GM18526 (cell line): ENCODE data around the gene NIPSNAP2.

Source experiments
- POLR2A ChIP-seq: IDR thresholded peaks from 3 replicates; pipeline ENCODE4 v1.6.1; 2011; ENCODE audit not compliant: insufficient read length; ENCODE audit errors: extremely low read depth

NIPSNAP2 gene

DNA sequence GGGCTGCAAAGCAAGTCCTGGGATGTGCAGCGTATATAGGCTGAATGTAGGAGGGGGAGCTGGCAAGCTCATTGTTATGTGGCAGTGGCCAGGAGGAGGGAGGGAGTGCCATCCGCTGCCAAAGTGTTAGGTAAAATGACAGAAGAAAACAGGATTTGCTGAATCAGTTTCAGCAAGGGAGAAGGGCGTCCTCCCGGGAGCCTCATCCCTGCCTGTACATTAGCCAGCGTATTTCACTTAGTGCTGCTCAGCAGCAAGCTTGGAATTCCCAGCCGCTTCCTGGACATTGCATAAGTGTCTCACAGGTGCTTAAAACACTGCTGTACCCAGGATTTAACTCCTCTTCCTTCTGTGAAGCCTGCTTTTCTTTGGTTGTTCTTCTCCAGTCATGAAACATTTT is 2.5 kb downstream of the NIPSNAP2 start:
- no peak for TF ChIP-seq POLR2A

DNA sequence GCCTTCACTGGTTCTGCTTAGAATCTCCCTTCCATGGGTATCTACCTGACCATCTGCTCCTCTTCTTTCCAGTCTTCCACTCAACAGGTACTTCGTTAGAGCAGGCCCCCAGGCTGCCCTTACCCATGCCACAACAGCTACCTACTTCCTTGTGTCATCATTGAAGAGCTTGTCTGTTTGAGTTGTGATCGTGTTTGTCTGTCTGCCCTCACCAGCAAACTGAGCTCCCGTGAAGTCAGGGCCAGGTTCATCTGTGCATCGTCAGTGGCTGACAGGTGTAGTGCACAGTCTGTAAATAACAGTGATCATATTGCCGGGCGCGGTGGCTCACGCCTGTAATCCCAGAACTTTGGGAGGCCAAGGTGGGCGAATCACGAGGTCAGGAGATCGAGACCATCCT is 5.0 kb downstream of the NIPSNAP2 start:
- no peak for TF ChIP-seq POLR2A

DNA sequence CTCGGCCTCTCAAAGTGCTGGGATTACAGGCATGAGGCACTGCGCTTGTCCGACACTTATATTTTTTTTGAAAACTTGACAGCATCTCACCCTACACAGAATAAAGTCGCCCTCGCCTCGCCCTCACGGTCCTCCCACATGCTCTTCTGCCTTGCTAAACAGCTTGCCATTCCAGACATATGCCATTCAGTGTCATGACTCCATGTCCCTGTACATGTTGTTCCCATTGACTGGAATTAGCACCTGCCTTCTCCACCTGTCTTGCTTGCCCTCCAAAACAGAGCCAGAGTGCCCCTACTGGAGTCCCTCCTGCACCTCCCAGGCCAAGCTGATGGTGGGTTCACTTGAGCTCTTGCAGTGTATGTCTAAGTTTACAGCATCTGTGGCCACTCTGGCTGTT is 6.2 kb downstream of the NIPSNAP2 start:
- TF ChIP-seq POLR2A: no peak

DNA sequence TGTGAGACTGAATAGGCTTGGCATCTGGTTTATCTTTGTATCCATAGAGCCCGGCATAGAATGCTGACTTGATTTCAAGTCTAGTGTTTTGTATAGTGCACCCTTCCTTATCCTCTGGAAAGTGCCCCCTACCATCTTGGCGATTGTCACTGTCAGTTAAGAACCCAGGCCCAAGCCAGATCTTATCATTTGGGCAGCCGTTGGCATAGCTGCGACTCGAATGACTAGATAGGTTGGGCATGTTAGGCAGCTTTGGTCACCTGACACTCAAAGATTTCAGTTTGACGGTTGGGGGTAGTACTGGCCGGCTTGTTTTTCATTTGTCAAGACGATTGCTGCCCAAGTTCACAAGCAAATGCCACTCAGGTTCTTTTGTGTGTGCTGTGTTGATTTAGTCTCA is 6.6 kb downstream of the NIPSNAP2 start:
- no peak for TF ChIP-seq POLR2A

DNA sequence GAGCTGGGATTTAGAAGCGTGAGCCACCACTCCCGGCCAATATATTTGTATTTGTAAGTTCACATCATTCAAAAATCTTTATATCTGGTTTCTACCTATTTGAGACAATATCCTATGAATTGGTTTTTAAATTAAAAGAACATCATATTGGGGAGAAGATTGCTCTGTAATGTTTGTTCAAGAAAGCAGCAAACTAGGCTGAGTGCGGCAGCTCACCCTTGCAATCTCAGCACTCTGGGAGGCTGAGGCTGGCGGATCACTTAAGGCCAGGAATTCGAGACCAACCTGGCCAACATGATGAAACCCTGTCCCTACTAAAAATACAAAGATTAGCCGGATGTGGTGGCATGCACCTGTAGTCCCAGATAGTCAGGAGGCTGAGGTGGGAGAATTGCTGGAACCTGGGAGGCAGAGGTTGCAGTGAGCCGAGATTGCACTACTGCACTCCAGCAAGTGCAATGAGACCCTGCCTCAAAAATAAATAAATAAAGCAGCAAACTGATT is 9.4 kb downstream of the NIPSNAP2 start:
- no peak for TF ChIP-seq POLR2A

DNA sequence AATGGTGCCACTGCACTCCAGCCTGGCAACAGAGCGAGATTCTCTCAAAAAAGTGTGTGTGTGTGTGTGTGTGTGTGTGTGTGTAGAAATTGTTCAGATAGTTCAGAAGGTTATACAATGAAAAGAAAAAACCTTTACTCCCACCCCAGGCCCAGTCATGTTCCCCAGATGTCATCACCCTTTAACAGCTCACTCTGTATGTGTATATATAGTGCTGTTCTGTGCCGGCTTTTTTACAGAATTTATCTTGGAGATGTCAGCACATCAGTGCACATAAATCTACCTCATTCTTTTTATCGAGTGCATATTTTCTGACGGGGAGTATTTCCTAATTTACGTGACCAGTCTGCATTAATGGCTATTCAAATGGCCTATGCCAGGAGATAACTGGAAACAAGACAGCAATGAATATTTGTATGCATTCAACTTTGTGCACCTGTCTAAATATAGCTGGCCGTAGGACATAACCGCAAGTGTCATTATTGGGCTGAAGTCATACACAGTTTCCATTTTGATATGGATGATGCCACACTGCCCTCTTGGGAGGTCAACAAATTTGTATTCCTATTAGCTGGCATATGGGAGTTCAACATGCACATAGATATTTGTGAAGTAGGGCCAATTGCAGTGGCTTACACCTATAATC is 11.7 kb downstream of the NIPSNAP2 start:
- no peak for TF ChIP-seq POLR2A

DNA sequence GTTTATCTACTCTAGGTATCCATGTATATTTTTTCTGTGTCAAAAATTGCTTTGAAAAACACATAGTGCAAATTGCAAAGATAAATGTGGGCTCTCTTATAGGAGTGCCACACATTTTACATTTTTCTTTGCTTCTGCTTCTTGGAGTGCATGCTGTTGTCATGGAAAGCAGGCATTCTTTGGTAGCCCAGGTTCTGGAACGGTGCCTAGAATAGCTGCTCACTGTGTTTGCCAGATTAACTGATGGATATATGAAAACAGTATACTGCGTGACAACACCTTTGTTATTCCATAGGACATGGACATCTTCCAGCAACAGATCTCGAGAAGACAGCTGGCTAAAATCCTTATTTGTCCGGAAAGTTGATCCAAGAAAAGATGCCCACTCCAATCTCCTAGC is 13.4 kb downstream of the NIPSNAP2 start:
- TF ChIP-seq POLR2A: no peak

DNA sequence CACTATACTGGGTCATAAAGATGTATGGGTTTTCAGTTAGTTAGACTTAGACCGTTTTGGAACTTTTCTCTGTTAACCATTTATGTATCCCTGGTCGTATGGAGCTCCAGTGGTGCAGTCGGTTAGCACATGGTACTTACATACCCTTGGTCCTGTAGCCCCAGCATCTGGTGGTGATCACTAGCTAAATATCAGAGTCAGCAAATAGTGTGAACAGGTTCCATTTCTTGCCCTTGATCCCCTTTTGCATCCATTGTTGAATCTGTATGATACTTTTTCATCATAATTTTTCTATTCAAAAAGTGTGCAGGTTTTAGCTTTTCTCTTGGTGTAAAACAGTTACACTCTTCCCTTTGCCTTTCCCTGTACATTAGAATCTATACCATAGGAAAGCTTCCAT is 15.9 kb downstream of the NIPSNAP2 start:
- no peak for TF ChIP-seq POLR2A

DNA sequence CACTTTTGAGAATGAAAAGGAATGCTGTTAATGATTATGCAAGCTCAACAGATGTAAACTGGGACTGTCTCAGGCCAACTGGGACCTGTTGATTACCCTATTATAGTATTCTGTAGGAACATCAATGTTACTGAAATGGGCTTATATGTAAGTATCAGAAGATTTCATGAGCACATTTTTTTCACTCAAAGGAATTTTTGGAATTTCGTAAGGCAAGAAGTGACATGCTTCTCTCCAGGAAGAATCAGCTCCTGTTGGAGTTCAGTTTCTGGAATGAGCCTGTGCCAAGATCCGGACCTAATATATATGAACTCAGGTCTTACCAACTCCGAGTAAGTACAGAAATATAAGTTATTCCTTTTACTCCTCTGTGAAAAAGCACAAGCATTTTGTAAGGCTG is 19.2 kb downstream of the NIPSNAP2 start:
- TF ChIP-seq POLR2A: no peak

DNA sequence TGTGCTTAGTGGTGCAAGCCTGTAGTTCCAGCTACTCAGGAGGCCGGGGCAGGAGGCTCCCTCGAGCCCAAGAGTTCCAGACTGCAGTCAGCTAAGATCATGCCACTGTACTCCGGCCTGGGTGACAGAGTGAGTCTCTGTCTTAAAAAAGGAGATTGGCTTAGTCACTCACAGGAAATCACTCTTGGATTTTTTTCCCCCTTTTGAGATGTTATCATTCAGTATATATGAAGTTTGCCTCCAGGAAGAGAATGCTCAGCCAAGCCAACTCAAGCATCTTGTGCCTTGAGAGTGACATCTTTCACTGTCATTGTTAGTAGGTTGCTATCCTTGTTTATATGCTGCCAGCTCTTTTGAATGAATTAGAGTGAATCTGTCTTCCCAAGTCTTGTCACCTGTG is 28.0 kb downstream of the NIPSNAP2 start:
- TF ChIP-seq POLR2A: no peak

DNA sequence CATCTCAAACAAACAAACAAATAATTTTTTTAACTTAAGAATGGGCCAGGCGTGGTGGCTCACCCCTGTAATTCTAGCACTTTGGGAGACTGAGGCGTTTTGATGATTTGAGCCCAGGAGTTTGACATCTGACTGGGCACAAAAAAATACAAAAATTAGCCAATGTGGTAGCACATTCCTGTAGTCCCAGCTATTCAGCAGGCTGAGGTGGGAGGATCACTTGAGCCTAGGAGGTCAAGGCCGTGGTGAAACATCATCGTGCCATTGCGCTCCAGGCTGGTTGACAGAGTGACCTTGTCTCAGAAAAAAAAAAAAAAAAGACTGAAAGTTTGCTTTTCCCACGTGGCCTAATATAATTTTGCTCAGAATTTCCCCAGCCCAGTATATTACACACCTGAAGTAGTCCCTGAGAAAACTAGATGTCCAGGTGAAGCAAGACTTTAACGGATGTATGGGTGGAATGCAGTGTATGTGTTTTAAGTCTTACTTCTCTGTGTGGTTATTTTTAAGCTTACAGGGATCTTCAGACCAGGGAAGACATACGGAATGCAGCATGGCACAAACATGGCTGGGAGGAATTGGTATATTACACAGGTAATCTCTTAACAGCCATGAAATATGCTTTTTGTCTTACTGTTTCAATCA is 32.6 kb downstream of the NIPSNAP2 start:
- TF ChIP-seq POLR2A: no peak

DNA sequence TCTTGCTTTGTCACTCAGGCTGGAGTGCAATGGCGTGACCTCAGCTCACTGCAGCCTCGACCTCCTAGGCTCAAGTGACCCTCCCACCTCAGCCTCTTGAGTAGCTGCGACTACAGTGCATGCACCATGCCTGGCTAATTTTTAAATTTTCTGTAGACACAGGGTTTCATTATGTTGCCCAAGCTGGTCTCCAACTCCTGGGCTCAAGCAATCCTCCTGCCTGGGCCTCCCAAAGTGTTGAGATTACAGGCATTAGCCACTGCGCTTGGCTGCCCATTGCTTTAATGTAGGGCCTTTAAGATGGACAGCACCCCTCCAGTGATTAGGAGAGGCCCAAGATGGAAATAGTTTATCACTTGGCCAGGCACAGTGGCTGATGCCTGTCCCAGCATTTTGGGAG is 39.4 kb downstream of the NIPSNAP2 start:
- no peak for TF ChIP-seq POLR2A

DNA sequence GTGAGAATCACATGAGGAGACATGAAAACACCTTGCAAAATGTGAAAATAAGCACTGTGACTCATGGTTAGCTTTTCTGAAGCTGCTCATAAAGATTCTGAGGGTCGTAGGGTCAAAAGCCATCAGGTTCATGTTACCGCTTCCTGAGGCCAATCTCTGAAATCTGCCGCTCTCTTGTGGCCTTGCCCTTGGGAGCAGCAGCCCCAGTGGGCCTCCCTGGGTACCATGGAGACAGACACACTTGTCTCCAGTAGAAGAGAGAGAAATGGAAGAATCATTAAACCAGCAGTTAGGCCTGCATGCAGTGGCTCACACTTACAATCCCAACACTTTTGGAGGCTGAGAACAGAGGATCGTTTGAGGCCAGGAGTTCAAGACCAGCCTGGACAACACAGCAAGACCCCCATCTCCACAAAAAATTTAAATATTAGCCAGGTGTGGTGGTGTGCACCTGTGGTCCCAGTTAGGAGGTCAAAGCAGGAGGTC is 42.8 kb downstream of the NIPSNAP2 start:
- no peak for TF ChIP-seq POLR2A

DNA sequence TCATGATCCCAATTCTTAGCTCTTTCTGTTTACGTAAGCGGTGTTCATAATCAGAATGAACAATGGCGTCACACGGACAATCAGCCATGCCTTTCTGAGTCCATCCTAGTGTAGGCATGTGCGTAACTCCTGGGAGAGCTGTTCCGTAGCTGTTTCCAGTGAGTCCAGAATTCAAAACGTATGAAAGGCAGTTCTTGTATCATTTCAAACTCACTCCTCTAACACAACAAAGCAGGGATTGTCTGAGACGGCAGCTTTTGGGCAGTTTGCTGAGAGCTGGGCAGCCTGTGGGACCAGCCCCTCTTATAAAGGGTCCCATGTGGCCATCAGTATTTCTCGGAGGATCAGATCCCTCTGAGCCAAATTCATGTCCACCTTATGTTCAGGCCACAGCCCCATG is 43.5 kb downstream of the NIPSNAP2 start:
- TF ChIP-seq POLR2A: no peak

DNA sequence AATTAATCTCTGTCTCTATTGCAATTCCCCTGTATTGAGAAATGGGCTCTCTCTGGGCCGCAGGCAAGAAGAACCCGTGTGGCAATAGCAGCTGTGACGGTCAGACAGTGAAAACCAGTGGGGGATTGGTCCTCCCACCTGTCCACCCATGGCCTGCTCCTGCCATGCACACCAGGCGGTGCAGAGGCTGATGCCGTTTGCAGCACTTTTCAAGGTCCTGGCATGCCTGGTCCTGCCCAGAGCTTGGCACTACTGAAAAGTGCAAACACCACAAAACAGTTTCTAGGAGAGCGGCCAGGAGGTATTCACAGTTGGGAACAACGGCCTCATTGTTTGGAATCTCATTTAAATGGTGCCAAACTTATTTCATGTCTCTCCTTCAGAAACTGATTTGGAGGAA is 45.3 kb downstream of the NIPSNAP2 start:
- no peak for TF ChIP-seq POLR2A

DNA sequence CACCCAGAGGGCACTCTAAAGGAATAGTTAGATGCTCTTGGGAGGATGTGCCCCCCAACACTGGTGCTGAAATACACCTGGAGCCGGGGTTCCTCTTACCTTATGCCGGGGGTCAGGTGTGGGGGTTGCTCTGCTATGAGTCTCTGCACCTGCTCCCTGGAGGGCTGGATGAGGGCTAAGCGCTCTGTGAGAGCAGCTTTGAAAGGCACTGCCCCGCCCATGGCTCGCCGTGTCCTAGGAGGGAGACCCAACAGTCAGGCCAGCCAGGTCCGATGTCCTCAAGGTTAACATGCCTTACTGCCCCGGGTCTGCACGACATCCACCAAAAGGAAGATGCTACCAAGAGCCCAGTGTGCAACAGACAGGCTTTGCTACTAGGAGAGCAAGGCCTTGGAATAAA is 55.1 kb downstream of the NIPSNAP2 start:
- TF ChIP-seq POLR2A: no peak

DNA sequence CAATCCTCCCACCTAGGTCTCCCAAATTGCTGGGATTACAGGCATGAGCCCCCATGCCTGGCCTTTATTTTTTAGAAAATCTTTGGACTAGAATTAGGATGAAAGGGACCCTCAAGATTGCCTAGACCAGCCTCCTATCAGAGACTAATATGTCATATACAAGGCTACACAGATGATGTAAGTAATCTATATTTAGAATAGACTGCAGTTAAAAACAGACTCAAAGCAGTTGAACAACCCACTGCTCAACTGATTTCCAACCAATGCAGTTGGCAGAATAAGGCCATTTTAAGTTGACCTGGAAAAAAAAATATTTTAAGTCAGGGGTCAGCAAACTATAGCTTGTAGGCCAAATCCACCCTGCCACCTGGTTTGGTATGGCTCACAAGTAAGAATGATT is 59.1 kb downstream of the NIPSNAP2 start:
- no peak for TF ChIP-seq POLR2A

DNA sequence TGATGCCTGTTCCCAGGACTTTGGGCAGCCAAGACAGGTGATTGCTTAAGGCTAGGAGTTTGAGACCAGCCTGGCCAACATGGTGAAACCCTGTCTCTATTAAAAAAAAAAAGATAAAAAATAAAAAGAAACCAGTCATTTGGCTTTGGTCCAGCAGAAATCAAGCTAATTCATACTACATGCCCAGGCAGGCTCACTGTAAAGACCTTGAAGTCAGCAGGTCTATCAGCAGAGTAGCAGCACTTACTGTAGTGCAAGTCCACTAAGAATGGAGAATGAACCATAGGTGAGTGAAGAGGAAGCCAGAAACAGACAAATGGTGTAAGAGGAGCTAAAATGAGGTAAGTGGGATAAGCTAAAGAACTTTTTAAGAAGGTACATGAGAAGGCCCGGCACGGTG is 62.2 kb downstream of the NIPSNAP2 start:
- TF ChIP-seq POLR2A: no peak
